GM12878 (cell line): Measurements from ENCODE around the gene ZNF331. TPM values are rescaled to one million over a fixed set of nuclear protein-coding genes. Genes with fewer than 3 reads are reported as not detected.

ENCODE experiments used
- ATAC-seq: fragments of 200-7000 bp; cut with Tn5 transposase; 3 replicates; pipeline ENCODE4 v1.9.1; 2020; ENCODE audit warnings: mild to moderate bottlenecking, moderate library complexity
- BruUV-seq: library from RNA; stranded (reverse); fragments of 400-500 nt; replicated peaks from 2 replicates; lab custom pipeline; 2021; lab: Mats Ljungman, UMichigan
- CTCF ChIA-PET: fragments of 300-600 bp; sonication (Branson Sonifier 250); formaldehyde crosslinking; extraction: SDS; loops from one replicate; lab custom pipeline; 2021; ENCODE audit warnings: inconsistent platforms; lab: Yijun Ruan, JAX
- POLR2A ChIA-PET: fragments of 350-600 bp; formaldehyde crosslinking; extraction: SDS; loops from one replicate; lab custom pipeline; 2021; ENCODE audit warnings: inconsistent platforms; lab: Charles Lee
- RAD21 ChIA-PET: fragments of 300-600 bp; sonication (Branson Sonifier 250); formaldehyde crosslinking; loops from one replicate; lab custom pipeline; 2023; ENCODE audit warnings: antibody characterized with exemption; ENCODE audit not compliant: unreplicated experiment; lab: Charles Lee
- SMC1A ChIA-PET: fragments of 300-600 bp; sonication (Branson Sonifier 250); formaldehyde crosslinking; loops from one replicate; lab custom pipeline; 2023; ENCODE audit not compliant: unreplicated experiment, uncharacterized antibody; lab: Charles Lee
- DNase-seq: peaks from one replicate; pipeline ENCODE4 v3.0.0-alpha.2; 2011; ENCODE audit warnings: low read depth, low spot score
- FAIRE-seq: peaks from 3 replicates; lab custom pipeline; 2011; peaks lifted over from hg19 to GRCh38; lab: Jason Lieb, UNC
- H2AFZ ChIP-seq: 2 replicates; pipeline ENCODE4 v1.6.0; 2011; ENCODE audit warnings: low read depth, low read length, control low read depth; ENCODE audit not compliant: control insufficient read depth
- H3K27ac ChIP-seq: 2 replicates; pipeline ENCODE4 v1.5.1; 2011; ENCODE audit warnings: control low read depth; ENCODE audit not compliant: control insufficient read depth, insufficient read depth
- H3K27me3 ChIP-seq, 2 experiments: replicated peaks in 1 of 2; 2 replicates each; pipeline versions ENCODE4 v1.6.0 to v1.6.1; 2011; ENCODE audit warnings: low read length in 1 of 2; ENCODE audit not compliant: control insufficient read depth in 2 of 2, insufficient read depth in 2 of 2
- H3K36me3 ChIP-seq, 2 experiments: 2 replicates each; pipeline ENCODE4 v1.5.1; 2011; ENCODE audit warnings: low read length in 1 of 2; ENCODE audit not compliant: control insufficient read depth in 2 of 2, insufficient read depth in 2 of 2
- H3K4me1 ChIP-seq: 2 replicates; pipeline ENCODE4 v1.6.1; 2011; ENCODE audit warnings: mild to moderate bottlenecking, low read length, moderate library complexity, mixed read lengths; ENCODE audit not compliant: control insufficient read depth, insufficient read depth
- H3K4me2 ChIP-seq: 2 replicates; pipeline ENCODE4 v1.6.0; 2011; ENCODE audit warnings: control low read depth; ENCODE audit not compliant: control insufficient read depth, insufficient read depth
- H3K4me3 ChIP-seq: fragments of 200-600 bp; sonication (generic); 2 replicates; pipeline ENCODE4 v1.5.1; 2016
- H3K79me2 ChIP-seq: 2 replicates; pipeline ENCODE4 v1.6.0; 2011; ENCODE audit warnings: low read length; ENCODE audit not compliant: control insufficient read depth, insufficient read depth
- H3K9ac ChIP-seq: 2 replicates; pipeline ENCODE4 v1.8.0; 2011; ENCODE audit warnings: low read length, control low read depth, mixed read lengths; ENCODE audit not compliant: control insufficient read depth, insufficient read depth
- H3K9me3 ChIP-seq: replicated peaks from 3 replicates; pipeline ENCODE4 v1.5.1; 2011; ENCODE audit warnings: mild to moderate bottlenecking, low read length; ENCODE audit not compliant: control insufficient read depth, insufficient read depth
- H4K20me1 ChIP-seq: 2 replicates; pipeline ENCODE4 v1.6.0; 2011; ENCODE audit not compliant: control insufficient read depth, insufficient read depth
- BCL3 ChIP-seq: IDR thresholded peaks from 2 replicates; pipeline ENCODE4 v1.6.1; 2011; ENCODE audit warnings: borderline replicate concordance, low read depth, mild to moderate bottlenecking, moderate library complexity, low read length; ENCODE audit not compliant: insufficient read depth, poor library complexity, severe bottlenecking
- CBX5 ChIP-seq: sonication (generic); IDR thresholded peaks from 2 replicates; pipeline ENCODE4 v1.6.1; 2016; ENCODE audit warnings: low read depth, moderate library complexity, mild to moderate bottlenecking, inconsistent platforms
- MTA3 ChIP-seq: IDR thresholded peaks from 2 replicates; pipeline ENCODE4 v1.6.1; 2012; ENCODE audit warnings: low read length, inconsistent platforms, borderline replicate concordance
- RELA ChIP-seq: fragments of 450-650 bp; IDR thresholded peaks from 2 replicates; pipeline ENCODE4 v1.8.0; 2014; ENCODE audit warnings: borderline replicate concordance; ENCODE audit not compliant: partially characterized antibody
- YY1 ChIP-seq: IDR thresholded peaks from 2 replicates; pipeline ENCODE4 v1.6.1; 2011; ENCODE audit warnings: low read depth, mild to moderate bottlenecking, low read length
- ZNF24 ChIP-seq: fragments of 450-650 bp; IDR thresholded peaks from 2 replicates; pipeline ENCODE4 v1.6.1; 2017; ENCODE audit warnings: antibody characterized with exemption, mild to moderate bottlenecking
- WGBS: methylation state at CpG from one replicate; pipeline ENCODE4 v1.1.6; 2016; ENCODE audit warnings: low lambda C conversion rate; ENCODE audit not compliant: insufficient replicate concordance, insufficient coverage; ENCODE audit errors: missing lambda C conversion rate; 5-methylcytosine and 5-hydroxymethylcytosine counted together
- in situ Hi-C: fragments of 300-500 bp; cut with MboI; formaldehyde crosslinking; loops from 9 replicates; pipeline ENCODE4 v1.14.3; 2018; ENCODE audit warnings: mixed read lengths
- intact Hi-C: fragments of 100-400 bp; cut with micrococcal nuclease; formaldehyde crosslinking; loops from one replicate; pipeline ENCODE4 v1.14.2; 2022; ENCODE audit not compliant: unreplicated experiment
- polyA plus RNA-seq, 11 experiments: library from polyadenylated mRNA; depleted of rRNA in 4 of 11; unstranded in 6 of 11; stranded (reverse) in 5 of 11; fragments of >200 nt; fragmentation: Nextera tagmentation in 4 of 11; fragmentation: Illumina TruSeq in 1 of 11; extraction: Ambion mirVana in 4 of 11; extraction: Trizol in 1 of 11; gene quantifications; 1 replicate in 1 of 11; 2 replicates in 10 of 11; pipeline versions ENCODE4 v1.2.1 to v1.2.3, GENCODE V29; 2011 to 2016; ENCODE audit warnings: inconsistent platforms in 2 of 11, missing spikeins in 2 of 11, low read depth in 1 of 11
- total RNA-seq, 4 experiments: library from RNA; depleted of rRNA in 3 of 4; stranded (reverse); fragments of >200 nt in 3 of 4; fragmentation: Illumina TruSeq in 1 of 4; extraction: Trizol in 1 of 4; gene quantifications; 2 replicates each; pipeline versions ENCODE4 v1.2.1 to v1.2.3, GENCODE V29; 2013 to 2021
- TF ChIP-seq, protein P1 (sequence below): IDR thresholded peaks from 2 replicates; pipeline ENCODE4 v1.6.1; 2012; ENCODE audit warnings: improper control_type of control experiment, low read depth, low read length; ENCODE audit not compliant: insufficient replicate concordance

Gene ZNF331
- total and polyA plus RNA-seq, 10 of the 15 experiments (the other 5 are each of a cell fraction or from before 2014, with no cell fraction given), result 2.6 to 11.5 (median 5.3) TPM

GRCh38 chr19:53595510-53595867, 57.5 kb downstream of the ZNF331 start (continued):
- TF ChIP-seq, protein P1, sequence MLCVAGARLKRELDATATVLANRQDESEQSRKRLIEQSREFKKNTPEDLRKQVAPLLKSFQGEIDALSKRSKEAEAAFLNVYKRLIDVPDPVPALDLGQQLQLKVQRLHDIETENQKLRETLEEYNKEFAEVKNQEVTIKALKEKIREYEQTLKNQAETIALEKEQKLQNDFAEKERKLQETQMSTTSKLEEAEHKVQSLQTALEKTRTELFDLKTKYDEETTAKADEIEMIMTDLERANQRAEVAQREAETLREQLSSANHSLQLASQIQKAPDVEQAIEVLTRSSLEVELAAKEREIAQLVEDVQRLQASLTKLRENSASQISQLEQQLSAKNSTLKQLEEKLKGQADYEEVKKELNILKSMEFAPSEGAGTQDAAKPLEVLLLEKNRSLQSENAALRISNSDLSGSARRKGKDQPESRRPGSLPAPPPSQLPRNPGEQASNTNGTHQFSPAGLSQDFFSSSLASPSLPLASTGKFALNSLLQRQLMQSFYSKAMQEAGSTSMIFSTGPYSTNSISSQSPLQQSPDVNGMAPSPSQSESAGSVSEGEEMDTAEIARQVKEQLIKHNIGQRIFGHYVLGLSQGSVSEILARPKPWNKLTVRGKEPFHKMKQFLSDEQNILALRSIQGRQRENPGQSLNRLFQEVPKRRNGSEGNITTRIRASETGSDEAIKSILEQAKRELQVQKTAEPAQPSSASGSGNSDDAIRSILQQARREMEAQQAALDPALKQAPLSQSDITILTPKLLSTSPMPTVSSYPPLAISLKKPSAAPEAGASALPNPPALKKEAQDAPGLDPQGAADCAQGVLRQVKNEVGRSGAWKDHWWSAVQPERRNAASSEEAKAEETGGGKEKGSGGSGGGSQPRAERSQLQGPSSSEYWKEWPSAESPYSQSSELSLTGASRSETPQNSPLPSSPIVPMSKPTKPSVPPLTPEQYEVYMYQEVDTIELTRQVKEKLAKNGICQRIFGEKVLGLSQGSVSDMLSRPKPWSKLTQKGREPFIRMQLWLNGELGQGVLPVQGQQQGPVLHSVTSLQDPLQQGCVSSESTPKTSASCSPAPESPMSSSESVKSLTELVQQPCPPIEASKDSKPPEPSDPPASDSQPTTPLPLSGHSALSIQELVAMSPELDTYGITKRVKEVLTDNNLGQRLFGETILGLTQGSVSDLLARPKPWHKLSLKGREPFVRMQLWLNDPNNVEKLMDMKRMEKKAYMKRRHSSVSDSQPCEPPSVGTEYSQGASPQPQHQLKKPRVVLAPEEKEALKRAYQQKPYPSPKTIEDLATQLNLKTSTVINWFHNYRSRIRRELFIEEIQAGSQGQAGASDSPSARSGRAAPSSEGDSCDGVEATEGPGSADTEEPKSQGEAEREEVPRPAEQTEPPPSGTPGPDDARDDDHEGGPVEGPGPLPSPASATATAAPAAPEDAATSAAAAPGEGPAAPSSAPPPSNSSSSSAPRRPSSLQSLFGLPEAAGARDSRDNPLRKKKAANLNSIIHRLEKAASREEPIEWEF, result no peak
- no peak for TF ChIP-seq CBX5
- TF ChIP-seq RELA, result no peak
- no peak for TF ChIP-seq BCL3
- TF ChIP-seq, all 136 proteins: peak for 0

GRCh38 chr19:53596056-53596455, 58.1 kb downstream of the ZNF331 start:
- Histone ChIP-seq H2AFZ (no peak overlapping the region), H3K4me1 (no peaks in the 10 kb centered on the region), H3K27ac (no peak overlapping the region), H3K9me3 (no peaks in the 10 kb centered on the region; the same call in 2 of the 3 replicates), H3K4me3 (no peak overlapping the region), H4K20me1 (no peaks in the 10 kb centered on the region), H3K79me2 (no peaks in the 10 kb centered on the region), H3K9ac (no peak overlapping the region), H3K36me3 (no peaks in the 10 kb centered on the region), H3K27me3 (no peaks in the 10 kb centered on the region), H3K4me2 (no peak overlapping the region)
- no peak for TF ChIP-seq ZNF24
- TF ChIP-seq YY1, result no peak
- no peak for TF ChIP-seq MTA3
- no TSS peak for BruUV-seq
- in situ Hi-C loops, result no loop called here
- intact Hi-C loops, result no loop called here
- no peak for DNase-seq
- ChIA-PET SMC1A (no interaction called here), POLR2A (no interaction called here), CTCF (no interaction called here), RAD21 (no interaction called here)
- 54% methylated on average over 9 of the region's 9 CpGs for WGBS
- no peak for FAIRE-seq
- ATAC-seq, result no peak
